Stimulated activated CD8-positive, alpha-beta memory T cell treated with anti-CD3 and anti-CD28 coated beads, Interleukin-2, amount 100 ng/mL, for 48 hours (primary cell): ENCODE measurements around the gene SORD.
"Not testable (repeated sequence)": the region's sequence is repeated elsewhere in the genome, so short reads cannot be mapped to it uniquely, and the experiment has no call there.

Experiments
- DNase-seq, 2 donors: peaks; one replicate each; pipeline ENCODE4 v3.0.0-alpha.2; 2020; ENCODE audit warnings: low read depth in 2 of 2

The SORD gene

DNA sequence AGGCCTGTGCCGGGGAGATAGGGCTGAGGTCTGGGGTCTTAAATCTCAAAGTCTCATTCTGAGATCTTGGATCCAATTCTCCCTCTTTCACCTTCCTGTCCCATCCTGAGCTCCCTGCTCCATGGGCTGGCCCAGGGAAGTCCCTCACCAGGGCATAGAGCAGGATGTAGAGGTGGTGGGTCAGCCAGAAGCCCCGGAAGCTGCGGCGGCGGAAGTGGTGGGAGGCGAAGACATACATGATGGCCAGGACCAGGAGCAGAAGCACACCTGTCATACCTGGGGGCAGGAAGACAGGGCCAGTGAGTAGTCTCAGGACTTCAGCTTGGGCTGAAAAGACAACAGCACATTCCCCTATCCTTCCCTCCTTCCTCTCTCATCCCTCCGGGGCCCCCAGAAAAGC is 74.5 kb downstream of the SORD start:
- DNase-seq = no peak

DNA sequence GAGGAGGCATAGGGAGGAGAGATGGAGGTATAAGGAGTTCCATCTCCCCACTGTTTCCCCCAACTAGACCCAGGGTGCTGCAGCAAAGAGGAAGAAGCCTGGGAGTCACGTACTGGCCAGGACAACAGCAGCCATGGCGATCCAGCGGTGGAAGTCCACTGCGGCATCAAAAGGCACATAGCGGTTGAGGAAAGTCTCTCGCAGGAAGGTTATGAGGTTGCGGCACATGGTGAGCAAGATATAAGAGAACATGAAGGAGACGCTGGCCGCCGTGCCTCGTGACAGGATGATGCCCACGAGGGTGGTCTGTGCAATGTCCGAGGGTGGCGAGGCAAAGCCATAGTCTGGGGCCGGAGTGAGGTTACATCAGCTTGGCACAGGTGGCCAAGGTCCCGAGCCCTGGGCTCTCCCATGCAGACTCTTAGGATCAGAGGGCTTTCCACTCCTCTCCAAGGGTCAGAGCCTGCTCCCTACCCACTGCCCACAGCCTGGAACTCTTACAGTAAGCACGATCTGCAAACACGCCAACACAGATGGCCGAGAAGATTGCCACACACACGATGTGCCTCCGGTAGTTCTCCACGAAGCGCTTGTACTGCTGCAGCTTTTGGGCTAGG is 76.7 kb downstream of the SORD start:
- no peak for DNase-seq

DNA sequence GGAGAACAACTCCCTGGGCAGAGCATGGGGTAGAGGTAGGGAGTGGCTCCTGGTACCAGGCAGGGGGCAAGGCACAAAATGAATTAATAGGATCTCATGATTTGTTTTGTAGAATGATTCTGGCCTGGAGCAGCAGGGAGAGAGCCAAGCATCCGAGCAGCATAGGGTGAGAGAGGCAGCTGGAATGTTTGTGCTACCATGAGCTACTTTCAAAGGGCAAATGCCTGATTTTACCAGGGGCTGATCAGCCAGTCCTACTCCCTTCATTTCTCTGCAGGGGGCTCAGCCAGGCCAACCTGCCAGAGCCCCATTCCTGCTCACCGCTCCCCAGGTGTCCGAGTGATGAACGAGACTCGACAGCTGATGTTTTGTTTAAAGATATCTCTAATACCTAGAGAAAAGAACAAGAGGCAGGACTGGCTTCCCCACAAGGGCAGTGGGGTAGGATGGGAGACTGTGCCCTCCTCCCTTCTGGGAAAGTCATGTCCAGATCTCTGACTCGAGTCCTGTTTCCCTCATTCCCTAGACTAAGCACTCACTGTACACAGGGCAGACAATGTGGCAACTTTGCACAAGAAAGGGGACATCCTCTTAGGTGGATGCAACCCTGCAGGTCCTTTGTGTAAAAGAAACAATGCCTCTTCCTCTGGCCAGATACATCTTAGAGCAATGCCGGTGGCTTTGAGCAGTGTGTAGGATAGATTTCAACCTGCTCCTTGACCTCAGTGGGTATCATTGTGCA is 78.1 kb downstream of the SORD start:
- no peak for DNase-seq

DNA sequence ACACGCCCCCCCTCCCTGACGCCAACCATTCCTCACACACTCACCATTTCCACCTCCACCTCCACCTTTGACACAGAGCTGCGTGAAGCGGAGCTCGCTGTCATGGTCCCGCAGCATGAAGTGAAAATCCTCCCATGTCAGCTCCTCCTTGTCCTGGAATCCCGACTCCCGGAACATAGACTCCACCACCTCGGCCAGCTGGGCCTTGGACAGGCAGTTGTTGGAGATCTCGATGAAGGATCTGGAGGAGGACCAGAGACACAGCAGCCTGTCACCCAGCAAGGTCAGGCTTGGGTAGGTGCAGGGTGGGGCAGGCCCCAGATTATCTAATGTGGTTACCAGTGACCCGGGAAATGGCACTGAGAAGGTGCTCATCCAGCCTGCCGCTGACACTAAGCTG is 78.8 kb downstream of the SORD start:
- no peak for DNase-seq

DNA sequence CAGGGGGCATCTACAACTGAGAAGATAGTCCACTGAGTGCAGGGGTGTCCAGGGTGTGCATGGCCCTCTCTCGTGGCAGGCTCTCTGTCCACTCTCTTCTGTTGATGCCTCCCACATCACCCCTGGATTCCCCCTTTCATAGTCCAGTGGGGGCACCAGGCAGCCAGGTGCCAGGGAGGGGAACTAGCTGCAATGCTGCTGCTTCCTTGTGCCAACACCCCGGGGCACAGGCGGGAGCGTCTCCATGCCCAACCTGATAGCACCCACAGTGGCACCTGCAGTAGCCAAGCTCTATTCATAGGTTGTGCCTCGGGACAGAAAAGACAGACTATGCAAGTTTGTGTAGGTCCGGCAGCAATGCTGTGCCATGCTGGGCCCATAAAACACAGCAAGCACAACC is 79.2 kb downstream of the SORD start:
- no peak for DNase-seq

DNA sequence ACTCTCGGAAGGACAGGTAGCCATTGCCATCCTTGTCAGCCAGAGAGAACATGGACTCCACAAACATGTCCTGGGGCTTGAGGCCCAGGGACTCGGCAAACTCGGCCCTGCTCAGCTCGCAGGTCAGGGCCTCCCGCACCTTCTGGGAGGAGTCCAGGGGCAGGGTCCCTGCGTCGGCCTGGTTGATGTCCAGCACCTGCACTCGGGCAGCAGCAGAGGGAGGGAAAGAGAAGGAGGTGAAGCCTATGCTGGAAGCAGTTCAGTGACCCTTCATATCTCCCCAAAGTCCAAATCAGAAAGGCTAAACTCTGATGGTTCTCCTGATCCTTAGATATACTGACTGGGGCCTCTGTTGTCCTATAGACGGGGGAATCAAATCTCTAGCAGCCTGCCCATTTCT is 81.2 kb downstream of the SORD start:
- not testable (repeated sequence) for DNase-seq

DNA sequence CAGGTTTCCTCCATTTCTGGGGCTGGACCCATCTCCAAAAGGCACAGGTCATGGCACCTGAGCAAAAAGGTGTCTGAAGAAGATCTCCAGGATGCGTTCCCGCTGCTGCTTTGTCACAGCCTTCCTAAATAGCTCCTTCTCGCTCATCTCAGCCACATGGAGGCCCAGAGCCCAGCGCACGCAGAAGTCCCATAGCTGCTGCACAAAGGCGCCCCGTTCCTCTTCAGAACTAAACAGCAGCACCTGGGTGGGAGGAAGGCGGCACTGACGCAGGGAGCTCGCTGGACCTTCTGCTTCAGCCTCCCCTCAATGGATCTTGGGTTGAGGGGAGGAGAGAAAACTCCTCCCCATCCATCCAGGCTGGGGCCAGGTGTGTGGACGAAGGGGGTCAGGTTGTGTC is 82.6 kb downstream of the SORD start:
- DNase-seq = no peak

DNA sequence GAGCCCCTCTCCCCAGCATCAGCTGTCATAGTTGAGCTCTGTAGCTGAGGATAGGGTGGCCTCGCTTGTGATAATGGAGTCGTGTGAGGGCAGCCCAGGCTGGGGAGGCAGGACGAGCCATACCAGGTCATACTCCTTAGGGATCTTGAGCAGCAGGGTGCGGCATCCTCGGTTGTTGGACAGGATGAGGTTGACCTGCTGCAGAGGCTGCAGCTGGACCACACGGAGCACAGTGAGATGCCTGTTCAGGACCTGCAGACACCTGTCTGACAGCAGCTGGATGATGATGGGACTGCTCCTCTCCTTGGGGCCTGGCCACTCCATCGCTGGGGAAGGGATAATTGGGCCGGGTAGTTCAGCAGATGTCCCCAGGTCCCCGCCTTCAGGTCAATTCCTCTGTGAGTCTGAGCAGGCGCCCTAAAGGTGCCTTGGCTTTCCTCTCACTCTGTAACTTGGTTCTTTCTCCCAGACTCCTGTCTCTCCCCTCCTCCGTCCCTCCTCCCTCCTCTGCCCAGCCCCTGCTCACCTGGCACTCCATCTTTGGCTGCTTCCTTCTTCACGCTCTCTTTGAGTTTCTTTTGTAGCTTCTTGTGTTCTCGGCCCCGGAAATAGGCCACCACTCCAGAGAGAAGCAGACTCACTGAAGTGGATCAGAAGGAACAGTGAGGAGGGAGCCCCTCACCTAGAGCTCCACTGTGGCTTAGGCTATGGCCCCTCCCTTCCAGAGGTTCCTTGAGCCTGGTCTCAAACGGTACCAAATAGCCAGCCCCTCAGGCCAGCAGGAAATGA is 83.2 kb downstream of the SORD start:
- no peak for DNase-seq

DNA sequence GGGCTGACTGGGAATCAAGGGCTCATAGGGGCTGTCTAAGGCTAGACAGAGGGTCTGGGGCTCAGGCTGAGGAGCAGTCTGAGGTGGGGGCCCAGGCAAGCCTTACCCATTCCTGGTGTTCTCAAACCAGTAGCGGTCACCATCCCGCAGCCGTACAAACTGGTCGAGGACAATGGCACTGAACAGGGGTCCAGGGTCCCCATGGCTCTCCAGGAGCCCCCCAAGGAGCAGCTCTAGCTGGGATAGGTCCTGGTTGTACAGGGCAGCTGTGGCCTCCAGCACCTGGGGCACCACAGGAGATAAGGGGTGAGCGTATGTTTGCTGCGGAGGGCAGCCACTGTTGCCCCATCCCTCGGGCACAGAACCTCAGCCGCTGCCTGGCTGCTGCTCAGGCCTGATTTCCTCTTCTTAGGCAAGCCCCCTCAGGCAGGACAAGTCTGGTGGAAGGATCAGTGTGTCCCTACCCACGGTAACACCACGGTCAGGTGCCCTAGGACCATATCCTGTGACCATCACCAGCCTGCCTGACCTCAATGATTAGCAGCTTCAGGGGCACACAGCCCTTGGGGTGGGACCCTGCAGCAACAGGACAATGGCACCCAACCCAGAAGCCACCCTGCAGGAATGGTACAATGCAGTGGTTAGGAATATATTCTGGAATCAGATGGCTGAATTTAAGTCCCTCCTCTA is 85.1 kb downstream of the SORD start:
- no peak for DNase-seq

DNA sequence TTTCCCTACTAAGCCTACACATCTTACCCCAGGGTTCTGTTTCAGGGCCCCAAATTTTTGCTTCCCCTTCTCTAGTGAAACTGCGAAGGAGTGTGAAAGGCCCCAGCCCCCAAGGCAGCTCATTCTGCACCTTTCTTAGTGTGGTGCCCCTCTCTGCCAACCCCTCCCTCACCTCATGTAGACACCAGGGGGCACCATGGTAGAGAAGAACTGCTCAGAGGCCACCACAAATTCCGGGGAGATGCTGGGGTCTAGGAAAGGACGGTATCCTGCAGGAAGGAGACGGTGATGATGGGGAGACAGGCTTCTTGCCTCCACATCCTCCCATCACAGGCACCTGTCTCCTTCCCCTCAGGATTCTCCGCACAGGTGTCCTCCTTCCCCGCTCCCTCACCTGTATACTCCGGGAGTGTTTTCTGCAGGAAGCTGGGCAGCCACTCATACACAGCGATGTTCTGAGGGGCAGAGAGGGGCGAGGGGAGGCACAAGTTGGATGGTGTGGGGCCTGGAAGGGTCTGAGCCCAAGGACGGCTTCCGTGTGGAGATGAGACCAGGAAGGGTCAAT is 87.3 kb downstream of the SORD start:
- no peak for DNase-seq

DNA sequence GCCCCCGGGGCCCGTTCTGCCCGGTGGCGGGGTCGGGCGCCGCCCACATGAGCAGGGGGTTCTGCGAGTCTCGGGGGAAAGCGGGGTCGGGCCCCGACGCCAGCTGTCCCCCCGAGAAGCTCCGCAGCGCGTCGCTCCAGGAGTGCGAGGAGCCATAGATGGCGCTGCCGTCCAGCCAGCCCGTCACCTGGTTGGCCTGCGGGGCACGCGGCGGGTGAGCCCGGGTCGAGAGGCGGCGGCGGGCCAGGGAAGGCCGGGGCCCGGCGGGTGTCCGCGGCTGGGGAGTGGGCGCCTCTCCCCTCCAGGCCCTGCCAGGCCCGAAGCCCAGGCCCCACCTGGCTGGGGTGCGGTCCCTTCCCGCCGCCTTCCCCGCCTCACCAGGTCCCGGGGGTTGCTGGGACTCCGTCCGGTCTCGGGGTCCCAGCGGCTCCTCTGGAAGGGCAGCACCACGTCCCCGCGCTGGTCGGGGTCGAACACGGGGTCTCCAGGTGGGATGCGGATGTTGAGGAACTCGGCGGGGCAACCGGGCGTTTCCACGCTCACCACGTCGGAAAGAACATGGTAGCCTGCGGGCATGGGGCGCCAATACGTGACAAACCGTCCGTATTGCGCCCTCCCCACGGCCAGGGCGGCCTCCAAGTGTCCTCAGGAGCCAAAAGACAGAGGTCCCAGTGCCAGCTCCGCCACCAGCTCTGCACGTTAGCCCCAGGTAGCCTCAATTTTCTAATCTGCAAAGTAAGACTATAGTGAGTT is 88.6 kb downstream of the SORD start:
- DNase-seq = no peak

DNA sequence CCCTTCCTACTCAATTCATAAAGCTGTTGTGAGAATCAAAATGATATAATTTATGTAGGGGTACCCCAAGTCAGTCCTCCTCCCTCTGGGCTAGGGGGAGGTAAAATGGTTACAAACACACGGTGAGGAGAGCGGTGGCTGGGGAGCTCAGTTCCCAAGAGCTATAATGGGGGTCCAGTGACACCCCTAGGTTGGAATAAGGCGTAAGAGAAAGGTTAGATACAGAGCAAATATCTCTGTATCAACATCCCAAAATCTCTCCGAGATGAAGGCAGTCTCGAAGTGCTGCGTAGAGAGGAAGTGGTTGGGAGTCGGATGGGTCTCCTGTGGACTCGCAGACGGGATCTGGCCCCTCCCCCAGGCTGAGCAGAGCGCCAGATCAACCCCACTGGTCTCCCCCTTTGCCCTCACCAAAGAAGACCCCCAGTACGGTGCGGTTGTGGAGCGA is 89.2 kb downstream of the SORD start:
- DNase-seq = no peak

DNA sequence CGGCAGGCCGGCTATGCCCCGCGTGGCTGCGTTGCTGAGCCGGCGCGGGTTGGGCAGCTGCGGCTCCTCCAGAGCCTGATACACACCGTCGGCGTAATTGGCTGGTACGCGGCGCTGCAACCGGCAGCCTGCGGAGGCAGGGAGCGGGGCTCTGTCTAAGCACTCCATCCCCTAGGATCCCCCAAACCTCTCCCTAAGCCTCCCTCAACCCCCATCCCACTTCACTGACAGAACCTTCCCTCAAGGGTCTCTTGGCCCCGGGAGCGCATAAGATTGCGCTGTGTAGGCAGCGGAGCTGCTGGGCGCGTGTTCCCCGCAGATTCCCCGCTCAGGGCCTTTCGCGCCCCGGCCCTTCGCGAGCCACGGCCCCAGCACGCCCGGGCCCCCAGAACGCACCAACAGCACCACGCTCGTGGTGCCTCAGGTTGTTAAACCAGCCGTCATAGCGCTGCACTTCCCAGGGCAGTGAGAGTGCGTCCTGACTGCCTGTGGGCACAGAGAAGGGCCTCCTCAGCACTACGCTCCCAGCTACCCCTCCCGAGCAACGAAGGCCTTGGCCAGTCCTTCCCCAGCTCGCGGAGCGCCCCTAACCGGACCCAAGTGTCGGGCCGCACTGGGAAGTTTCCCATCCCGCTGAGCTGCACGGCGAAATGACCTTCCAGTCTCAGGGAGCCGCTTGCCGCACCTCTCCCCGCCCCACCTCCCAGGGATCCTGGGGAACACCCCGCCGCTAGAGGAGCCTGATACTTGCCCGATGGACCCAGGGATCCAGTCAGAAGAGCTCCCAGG is 89.8 kb downstream of the SORD start:
- no peak for DNase-seq

DNA sequence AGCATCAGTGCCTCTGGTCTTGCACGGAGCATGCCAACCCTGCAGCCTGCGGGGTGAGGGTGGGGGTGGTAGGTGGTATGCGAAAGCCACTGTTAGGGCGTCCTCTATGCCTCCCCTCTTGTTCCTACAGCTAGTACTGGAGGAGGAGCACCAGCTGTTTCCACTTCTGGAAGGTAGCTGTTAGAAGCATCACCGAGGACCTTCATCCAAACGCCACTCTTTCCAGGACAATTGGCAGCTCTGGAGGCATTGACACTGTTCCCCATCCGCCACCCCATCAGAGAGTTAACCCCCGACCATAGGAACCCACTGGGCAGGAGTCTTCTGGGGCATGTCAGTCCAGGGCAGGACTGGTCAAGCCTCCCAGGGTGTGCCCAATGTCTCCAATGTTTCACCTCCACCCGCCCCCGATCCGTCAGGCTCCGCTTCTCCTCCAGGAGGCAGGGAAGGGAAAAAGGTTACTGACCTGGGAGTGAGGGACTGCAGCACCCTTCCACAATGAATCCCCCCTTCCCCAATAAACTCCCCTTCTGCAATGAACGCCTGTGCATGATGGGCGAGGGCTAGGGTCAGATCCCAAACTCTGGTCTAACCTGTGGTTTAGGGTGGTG is 90.5 kb downstream of the SORD start:
- DNase-seq = no peak

DNA sequence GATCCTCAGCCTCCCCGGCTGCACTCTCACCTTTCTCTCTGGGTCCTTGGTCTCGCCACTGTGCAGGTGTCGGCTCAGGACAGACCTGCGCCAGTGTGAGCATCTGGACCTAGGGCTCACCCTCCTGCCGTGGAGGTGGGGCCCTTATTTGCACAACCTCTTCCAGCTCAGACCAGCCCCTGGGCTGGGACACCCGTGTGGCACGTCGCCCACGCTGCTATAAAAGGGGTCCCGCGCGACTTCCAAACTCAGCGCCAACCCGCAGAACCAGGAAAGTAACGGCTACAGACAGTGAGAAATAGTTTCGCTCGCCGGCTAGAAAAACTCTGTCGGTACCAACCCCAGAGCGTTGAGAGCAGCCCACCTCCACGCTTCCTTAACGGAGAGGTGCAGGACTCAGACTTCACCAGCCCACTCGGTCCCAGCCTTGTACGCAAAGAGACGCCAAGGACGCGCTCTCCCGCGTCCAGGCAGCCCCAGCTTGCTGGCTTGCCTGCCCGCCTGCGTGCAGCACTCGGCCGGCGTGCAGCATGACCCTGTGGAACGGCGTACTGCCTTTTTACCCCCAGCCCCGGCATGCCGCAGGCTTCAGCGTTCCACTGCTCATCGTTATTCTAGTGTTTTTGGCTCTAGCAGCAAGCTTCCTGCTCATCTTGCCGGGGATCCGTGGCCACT is 91.2 kb downstream of the SORD start, which contains the start of the genes DUOX2 and DUOXA2:
Gene DUOX2, minus strand, starts transcription at position 97 of the 675 bp plus-strand sequence. CDS start 761 bp downstream, outside the sequence.
Gene DUOXA2, plus strand, starts transcription at position 251 of the 675 bp plus-strand sequence. Its CDS starts 280 bp downstream, at position 531.
- DNase-seq = no peak

DNA sequence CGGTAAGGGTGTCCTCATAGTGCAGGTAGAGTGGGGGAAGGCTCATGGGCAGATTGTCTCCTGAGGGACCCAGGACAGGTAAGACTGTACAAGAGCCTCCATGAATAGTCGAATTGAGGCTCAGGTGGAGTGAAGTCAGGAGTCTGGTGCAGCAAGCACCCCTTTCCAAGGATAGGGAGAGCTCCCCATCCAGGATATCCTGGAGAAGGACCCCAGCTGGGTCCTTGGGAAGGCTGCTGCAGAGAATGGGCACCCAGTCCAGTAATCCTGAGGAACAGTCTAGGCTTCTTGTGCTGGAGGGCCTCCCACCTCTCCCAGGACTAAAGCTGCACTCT is 91.7 kb downstream of the SORD start:
- DNase-seq = no peak

DNA sequence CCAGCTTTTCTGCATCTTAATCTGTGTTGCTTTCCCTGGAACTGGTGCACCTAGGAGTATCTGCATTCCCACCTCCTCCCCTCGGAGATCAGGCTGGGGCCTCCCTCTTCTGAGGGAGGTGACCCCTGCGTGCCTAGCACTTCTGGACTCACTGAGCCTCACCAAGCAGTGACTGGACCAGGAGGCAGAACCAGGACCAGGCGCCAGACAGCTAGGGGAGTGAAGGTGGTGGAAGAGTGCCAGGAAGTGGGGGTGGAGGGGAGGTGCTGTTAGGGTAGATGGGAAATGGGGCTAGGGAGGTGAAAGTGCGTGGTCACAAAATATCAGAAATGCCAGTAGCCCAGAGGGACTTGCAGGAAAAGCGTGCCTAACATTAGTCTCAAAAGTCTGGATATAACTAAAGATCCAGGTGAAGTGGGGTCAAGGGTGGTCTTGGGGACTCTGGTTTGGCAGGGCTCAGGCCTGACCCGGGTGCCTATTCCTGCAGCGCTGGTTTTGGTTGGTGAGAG is 92.4 kb downstream of the SORD start:
- no peak for DNase-seq

DNA sequence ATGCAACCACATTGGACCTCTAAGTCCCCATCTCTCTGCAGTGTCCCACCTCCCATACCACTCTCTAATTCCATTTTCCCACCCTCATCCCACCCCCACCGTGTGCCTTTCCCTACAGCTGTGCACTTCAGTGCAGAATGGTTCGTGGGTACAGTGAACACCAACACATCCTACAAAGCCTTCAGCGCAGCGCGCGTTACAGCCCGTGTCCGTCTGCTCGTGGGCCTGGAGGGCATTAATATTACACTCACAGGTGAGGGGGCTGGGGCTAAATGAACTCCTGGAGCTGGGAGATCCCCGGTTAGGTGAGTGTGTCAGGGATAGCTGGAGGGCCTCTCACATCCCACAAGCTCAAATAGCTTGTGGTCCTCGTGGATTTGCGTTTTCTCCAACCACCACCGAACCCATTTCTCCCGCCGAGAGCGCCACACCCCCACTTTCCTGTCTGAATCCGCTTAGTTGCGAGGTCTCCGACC is 93.0 kb downstream of the SORD start:
- no peak for DNase-seq
